NCI-H2171 treated with DMSO at 0.1 percent for 48 hours (cell line): Measurements from ENCODE around the gene ELF4.
A peak's percentile ranks its signal among the peaks of the same experiment; 100 is the strongest.

Source experiments
- DNase-seq: peaks from one replicate; lab custom pipeline; 2025; lab: John Stamatoyannopoulos, UW

ELF4 gene

DNA sequence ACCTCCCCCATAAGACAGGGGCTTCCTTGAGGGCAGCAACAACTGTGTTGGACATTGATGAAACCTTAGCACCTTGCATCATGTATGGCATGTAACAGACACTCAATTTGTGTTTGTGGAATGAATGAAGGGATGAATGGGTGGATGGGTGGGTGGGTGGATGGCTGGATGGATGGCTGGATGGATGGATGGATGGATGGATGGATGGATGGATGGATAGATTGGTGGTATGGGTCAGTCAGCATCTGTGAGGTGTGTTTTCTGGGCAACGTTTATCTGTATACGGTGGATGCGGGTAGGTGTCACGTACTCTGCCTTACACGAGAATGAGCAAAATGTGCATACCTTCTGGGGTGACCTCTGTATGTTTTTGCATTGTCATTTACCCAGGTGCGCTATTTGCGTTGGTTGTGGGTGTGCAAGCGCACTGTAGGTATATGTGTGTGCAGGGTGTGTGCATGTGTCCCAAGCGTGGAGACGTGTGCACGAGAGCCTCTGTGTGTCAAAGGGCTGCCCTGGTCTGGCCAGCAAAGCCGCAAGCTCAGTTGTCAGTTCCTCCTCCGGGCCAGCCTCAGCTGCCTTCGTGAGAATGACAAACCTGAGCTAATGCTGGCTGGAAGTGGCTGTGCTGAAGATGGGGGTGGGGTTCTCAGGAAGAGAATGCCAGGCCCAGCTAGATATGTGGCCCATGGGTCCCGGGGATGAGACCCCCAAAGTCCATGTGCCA, 26.5 kb downstream of the ELF4 start:
- no peak for DNase-seq

DNA sequence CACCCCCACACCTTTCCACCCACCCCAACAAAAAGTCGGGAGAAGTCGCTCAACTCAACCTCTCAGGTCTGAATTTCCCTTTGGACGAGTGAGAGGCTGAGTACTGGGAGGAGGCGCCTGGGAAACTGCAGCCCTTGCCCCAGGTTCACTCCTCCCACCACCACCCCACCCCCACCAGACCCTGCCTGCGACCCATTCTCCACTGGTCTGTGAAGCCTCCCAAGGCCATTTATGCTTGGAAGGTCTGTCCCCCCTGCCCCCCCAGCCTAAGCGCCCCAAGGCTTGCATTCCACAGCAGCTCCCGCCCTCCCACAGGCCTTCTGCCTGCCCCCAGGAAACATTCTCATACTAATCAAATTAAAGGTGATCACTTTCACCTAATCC, 27.2 kb downstream of the ELF4 start:
- DNase-seq: no peak

DNA sequence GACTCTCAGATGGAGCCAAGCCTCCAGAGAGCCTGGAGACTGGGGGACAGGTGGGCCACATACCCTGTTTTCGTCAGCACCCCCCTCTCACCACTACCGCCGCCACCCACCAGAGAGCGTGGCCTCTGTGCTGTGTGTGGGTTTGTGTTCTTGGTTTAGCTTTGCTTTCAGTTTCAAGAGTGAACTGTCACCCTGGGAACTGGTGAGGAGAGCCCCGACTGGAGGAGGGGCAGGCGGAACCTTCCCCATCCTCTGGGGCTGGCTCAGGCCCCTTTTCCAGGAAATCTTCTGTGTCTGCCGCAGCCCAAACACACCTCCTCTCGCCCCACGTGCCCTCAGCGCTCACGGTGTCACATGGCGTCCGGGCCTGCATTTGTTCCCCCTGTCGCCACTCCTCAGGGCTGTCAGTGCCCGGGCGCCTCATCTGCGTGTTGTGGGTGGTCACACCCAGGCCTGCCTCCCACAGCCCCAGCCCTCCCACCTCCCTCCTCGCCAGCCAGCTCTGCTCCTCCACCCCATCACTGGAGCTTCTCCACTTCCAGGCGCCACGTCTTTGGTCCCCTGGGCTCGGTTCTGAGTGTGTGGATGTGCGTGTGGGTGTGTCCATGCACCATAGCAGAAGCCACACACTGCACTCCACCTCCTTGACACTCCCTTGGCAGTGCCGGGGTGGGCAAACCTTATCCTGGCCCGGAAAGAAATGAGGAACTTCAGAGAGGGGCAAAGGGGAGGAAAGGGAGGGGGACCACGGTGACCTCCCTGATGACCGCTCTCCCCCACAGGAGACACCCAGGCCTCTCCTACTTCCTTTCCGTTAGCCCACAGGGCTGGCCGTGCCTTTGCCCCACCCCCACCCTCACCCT, 27.8 kb downstream of the ELF4 start:
- DNase-seq: no peak

DNA sequence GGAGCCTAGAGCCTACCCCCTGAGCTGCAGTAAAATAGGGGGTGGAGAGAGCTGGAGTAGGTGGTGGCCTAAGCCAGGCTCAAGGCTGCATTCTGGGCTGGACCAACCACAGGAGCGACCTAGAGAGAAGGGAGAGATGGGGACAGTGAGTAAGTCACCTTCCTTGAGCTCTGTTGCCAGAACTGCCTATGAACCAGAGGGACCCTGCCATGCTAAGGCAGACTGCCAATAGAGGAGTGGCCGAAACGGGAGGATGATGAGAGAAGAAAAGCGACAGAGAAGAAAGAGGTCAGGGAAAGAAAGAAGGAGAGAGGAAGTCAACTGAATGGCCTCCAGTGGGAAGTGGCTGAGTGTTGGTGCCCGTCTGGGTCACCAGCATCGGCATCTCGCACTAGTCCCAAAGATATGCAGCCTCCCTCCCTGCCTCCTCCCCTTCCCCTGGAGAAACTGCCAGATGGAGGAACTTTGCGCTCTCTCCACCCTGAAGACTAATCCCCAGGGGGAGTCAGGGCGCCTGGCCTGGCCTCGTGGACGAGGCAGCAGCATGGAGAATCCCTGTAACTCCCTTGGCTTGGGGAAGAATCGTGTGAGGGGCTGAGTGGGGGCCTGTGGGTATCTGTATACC, 28.8 kb downstream of the ELF4 start:
- no peak for DNase-seq

DNA sequence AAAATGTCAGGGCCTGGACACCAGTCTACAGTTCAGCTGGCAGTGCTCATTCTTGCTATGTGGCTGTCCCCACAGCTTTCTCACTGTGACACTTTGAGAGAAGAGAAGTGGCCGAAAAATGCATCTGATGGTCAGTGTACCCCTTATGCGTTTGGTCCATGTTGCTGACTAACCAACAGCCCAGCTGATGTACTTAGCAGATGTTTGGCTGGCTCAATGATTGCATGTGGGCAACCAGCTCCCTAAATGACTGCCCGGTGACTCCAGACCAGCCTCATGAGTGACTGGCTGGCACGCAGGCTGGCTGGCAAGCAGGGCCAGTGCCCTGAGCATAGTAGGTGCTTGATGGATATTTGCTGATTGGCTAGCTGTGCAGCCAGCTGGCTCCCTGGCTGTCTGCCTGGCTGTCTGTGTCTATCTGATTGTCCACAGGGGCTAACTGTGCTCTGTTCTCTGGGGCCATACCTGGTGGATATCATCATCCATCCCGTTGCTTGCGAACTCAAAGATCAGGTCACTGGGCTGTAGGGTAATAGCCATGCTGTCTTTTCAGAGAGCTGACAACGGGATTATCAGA, 29.4 kb downstream of the ELF4 start:
- no peak for DNase-seq

DNA sequence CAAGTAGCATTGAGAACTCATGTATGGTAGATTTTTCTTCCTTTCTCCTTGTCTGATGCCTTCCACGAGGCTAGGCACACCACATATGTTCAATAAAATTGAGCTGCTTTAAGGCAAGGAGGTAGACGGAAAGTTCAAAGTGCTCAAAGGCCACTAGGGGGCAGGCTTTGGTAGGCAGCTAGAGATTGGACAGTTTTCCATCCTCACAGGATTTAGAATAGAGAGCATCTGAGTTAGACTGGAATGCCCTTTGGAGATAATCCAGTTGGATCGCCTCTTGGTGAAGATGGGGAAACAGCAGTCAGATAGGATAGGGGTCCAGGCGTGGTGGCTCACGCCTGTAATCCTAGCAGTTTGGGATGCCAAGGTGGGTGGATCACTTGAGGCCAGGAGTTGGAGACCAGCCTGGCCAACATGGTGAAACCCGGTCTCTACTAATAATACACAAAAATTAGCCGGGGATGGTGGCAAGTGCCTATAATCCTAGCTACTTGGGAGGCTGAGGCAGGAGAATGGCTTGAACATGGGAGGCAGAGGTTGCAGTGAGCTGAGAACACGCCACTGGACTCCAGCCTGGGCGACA, 30.4 kb downstream of the ELF4 start:
- DNase-seq: peak; percentile 30

DNA sequence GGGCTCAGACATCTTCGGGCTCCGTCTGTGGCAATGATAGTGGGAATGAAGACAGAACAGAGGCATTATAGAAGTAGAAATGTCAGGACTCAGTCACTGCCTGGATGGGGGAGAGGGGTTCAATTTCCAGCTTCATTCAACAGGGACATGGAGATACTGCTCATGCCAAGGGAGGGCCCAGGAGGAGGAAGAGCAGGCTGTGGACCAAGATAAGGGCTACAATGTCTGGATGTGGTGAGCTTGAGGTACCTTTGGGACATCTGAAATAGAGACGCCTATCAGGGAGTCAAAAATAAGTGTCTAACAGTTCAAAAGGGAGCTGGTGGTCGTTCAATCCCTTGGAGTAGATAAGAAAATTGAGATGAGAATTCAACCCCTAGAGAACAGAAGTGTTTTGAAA, 34.5 kb downstream of the ELF4 start:
- no peak for DNase-seq

DNA sequence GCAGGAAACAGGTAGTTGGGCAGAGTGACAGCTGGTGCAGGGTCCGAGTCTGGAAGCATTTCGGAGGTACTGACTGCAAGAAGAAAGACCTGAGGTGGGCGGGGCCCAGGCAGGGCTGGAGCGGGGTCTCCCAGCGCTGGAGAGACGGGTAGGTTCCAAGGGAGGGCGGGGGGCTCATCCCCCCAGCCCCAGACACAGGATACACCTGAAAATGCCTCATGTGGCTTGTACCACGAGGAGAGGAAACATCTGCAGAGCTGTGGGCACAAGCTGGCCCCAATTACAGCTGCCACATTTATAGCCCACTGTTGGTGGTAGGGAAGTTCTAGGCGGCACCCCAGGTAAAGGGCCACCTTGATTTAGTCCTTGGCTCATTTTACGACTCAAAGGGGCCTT, 38.0 kb downstream of the ELF4 start:
- no peak for DNase-seq

DNA sequence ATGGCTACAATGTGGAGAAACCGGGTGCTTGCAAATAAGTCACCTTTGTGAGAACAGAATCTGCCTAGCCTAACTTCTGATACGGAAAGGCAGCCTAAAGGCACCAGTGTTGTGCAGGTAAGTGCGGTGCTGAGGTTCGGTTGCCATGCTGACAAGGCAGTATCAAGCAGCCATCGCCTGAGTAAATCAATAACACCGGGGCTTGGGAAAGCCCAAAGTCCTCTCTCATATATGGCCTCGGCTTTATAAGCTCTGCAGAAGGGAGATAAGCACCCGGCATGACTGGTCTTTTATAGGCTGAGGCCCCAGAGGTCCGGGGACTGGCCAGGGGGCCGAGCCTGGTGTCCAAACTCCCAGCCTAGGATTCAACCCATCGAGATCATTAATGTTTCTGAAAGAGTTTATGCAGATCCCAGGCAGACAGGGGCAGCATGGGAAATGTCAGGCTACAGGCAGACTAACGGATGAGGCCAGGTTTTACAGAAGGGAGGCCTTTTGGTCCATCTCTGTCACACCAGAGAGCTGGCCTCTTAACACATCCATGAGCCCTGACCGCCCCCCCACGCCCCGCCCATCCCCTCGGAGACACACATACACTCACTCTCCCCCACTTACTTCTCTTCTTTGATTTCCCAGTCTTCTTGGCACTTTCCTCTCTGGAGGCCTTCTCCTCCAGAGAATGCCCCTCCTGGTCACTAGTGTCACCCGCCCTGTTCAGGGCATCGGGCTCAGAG, 38.5 kb downstream of the ELF4 start:
- DNase-seq: no peak

DNA sequence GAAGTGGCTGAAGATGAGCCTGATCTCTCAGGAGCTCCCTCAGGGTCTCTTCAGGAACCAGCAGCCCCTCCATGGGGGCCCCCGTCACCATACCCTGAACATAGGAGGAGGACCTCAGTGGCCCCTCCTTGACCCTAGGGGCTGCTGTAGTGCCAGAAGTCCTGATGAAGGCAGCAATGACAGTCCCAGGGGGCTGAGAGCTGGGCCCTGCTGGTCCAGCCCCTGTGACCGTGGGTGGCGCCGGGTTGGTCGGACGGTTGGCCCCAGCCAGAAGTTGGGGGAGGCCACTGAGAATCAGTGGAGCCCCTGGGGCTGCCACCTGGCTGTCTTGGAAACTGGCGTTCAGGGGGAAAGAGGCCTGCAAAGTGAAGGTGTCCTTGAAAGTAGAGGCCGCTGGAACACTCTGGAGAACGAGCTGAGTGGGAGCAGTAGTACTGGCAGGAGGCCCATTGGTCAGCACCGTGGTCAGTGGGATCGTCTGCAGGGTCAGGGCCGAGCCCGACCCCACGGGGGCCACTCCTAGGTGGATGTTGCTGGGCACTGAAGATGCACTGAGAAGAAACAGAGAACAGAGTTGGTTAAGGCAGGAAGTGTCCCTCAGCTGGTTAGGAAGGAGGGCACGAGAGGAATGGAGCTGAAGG, 43.2 kb downstream of the ELF4 start:
- DNase-seq: no peak

DNA sequence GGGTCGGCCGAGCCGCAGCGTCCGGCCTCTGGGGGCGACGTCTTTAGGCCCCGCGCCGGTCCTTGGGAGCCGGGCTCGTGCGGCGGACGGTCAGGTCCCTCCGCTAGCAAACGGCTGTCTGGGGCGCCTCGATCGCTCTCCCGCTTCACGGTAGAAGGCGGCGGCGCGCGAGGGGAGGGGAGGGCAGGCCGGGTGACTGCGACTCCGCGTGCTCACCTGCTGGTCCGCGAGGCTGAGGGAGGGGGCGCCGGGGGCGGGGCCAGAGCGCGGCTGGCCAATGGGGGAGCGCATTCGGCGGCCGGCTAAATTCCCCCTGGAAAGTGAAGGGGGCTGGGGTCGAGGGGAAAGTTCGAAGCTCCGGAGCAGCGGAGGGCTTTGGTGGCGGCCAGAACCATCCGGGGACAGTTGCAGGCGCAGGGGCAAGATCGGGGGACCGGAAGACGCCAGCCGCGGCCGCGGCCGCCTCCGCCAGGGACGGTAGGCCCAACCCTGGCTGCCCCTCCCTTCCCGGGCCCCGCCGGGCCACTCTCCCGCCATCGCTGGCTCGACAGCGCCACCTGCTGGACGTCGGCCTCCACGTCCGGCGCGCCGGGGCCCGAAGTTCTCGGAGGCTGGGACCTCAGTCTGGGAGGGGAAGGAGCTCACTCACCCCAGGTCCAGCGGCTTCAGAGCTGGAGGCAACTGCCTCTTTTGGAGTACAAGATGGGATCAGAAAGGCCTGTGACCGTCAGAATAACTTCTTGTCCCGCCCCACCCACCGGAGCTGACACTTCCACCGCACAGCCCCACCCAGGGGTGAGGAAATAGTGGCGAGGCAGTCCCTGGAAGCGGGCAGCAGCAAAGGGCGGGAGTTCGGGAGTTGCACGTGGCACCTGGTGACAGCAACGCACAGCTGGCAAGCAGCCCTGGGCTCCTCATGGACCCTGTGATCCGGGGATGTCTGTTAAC, 49.9 kb downstream of the ELF4 start:
- peak; percentile 43 for DNase-seq

DNA sequence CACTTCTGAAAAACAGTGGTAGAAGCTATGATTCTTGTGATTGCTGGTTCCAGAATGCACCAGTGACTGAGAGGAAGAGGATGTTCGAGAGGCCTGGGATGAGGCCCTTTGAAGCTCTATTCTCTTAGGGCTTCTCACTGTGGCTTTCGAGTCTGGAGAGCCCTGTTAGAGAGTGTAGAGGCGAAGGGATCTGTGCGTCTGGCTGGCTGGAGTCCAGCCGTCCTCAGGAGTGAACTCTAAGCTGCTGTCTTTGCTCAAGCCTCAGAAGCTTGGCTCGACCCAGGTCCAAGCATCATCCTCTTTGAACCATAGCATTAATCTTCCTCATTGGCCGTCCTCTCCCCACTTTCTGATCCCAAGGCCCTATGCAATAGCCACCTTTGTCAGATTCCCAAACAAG, 51.6 kb downstream of the ELF4 start:
- DNase-seq: no peak

DNA sequence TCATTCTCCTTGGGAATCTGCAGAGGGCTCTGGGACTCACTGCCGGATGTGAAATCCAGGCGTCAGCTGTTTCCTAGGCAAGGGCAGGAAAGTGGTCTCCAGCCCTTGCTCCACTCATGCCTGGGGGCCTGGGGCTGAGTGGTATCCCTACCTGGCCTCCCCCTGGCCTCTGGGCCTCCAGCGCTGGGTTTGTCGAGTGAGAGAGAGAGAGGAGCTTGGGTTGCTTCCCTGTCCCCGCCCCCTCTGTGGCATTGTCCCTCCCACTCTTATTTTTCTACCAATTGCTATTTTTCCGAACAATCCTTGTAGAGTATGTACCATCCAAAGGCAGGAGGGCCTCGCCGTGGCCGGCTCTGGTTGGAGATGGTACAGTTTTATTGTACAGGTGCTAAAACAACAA, 53.1 kb downstream of the ELF4 start:
- DNase-seq: no peak

DNA sequence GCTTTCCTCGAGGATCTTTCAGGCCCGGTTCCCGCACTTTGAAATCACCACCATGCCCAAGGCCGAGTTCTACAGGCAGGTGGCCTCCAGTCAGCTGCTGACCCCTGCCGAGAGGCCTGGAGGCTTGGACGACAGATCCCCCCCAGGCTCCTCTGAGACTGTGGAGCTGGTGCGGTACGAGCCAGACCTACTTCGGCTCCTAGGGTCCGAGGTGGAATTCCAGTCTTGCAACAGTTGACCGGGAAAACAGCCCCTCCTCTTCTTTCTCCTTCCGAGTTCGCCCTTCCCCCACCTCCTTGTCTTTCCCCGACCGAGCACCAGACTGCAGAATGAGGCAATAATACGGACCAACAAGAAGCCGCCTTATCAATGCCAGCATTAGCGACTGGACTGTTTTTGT, 54.4 kb downstream of the ELF4 start:
- DNase-seq: no peak

DNA sequence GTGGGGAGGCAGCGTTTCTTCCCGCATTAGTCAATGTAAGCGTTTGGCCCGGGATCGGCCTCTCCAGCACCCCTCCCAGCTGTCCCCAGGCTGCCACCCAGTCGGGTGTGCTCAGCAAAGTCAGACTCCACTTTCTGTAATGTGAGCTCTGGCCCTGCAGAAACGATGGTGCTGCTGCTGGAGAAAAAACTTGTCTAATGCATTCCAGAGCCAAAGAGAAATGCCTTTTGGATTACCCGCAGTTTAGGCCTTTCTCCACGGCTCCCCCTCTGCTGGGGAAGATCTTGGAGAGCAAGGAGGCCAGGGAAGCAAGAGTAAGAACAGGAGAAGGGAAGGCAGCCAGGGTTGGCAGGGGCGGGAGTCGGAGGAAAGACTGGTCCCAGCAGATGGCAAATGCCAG, 55.2 kb downstream of the ELF4 start:
- no peak for DNase-seq

DNA sequence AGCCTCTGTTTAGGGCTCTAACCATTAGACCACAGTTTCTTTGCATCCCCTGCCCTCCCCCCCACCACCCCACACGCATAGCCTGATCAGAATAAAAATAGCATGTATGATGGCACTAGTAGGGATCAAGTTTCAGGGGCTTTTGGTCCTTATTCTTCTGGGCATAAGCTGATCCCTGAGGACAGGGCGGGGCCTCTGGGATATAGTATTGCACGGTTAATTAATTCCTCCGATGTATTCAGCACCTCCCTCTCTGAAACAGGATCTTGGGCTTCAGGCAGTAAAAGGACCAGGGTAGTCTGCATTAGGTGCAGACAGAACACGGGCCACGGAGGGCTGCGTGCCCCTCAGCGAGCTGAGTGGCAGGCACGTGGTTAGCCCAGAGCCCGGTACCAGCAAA, 57.1 kb downstream of the ELF4 start:
- DNase-seq: no peak

DNA sequence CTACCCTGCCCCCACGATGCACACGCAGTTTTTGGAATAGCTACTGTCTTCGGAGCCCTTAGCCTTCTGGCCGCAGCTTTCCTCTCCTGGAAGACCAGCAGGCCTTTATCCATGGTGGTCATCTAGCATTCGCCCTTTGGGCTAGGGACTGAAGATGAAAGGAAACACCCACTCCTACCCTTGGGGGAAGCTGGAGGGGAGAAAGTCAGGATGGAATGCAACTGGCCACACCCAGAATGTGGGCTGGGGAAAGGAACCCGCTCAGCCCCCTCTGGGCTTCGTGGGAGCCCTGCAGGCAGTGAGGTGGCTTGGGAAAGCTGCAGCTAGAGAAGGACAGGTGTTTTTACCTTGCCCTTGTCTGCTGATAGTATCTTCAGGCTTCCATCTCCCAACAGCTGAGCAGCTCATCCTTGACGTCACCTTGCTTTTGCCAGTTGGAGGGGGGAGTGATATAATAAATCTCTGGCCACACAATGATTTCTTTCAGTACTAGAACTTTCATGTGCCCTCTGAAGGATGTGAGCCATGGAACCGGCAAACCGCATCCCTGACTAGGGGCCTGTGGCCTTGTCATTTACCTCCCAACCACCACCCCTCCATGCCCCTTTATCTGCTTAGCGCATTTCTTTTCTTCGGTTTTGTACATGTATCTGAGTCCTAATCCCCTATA, 59.0 kb downstream of the ELF4 start:
- no peak for DNase-seq

DNA sequence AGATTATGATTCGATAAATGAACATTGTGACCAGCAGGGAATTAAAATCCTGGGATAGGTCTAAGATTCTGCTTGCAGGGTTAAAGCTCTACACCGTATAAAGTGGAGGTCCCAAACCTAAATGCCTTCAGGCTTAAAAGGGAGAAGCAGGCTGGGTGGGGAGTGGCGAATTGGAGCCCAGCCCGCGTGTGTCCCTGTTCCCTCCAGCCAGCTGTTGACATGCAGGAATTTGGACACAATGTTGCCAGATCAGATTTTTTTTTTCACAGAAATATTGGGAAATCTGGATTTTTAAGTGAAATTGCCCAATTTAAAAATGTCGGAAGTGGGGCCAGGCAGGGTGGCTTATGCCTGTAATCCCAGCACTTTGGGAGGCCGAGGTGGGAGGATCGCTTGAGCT, 60.5 kb downstream of the ELF4 start:
- no peak for DNase-seq

DNA sequence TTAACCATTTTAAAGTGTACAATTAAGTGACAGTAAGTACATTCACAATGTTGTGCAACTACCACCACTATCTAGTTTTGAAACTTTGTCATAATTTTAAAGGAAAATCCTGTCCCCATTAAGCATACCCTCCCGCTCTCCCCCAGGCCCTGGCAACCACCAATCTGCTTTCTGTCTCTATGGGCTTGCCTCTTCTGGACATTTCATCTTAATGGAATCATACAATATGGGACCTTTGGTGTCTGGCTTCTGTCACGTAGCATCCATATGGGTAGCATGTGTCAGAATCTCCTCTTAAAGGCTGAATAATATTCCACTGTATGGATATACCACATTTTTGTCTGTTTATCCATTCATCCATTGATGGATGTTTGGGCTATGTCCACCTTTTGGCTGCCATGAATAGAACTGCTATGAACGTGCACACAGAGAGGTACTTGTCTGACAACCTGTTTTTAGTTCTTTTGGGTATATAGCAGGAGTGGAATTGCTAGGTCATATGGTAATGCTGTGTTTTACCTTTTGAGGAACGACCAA, 61.5 kb downstream of the ELF4 start:
- DNase-seq: no peak
